Loucy (cell line): ENCODE measurements around the gene GTF2F1.

Experiments used
- H2AFZ ChIP-seq: fragments of 200-600 bp; sonication (generic); 2 replicates; pipeline ENCODE4 v1.6.0; 2016; ENCODE audit warnings: antibody characterized with exemption, mild to moderate bottlenecking, low read length, moderate library complexity
- H3F3A ChIP-seq: fragments of 200-600 bp; 2 replicates; pipeline ENCODE4 v1.6.0; 2016; ENCODE audit warnings: antibody characterized with exemption, low read depth, mild to moderate bottlenecking
- H3K27me3 ChIP-seq: fragments of 200-600 bp; sonication (generic); 2 replicates; pipeline ENCODE4 v1.6.1; 2014; ENCODE audit warnings: low read length, mild to moderate bottlenecking; ENCODE audit not compliant: insufficient read depth, poor library complexity, severe bottlenecking
- H3K36me3 ChIP-seq: fragments of 200-600 bp; sonication (generic); 2 replicates; pipeline ENCODE4 v1.6.1; 2016; ENCODE audit warnings: low read length; ENCODE audit not compliant: insufficient read depth
- H3K4me1 ChIP-seq: fragments of 200-600 bp; sonication (generic); 2 replicates; pipeline ENCODE4 v1.5.1; 2014; ENCODE audit warnings: low read length, mild to moderate bottlenecking; ENCODE audit not compliant: insufficient read depth, poor library complexity, severe bottlenecking
- H3K4me2 ChIP-seq: fragments of 200-600 bp; sonication (generic); 2 replicates; pipeline ENCODE4 v1.6.0; 2014; ENCODE audit warnings: antibody characterized with exemption, low read length, low read depth, mild to moderate bottlenecking; ENCODE audit not compliant: poor library complexity, severe bottlenecking
- H3K4me3 ChIP-seq: fragments of 200-600 bp; sonication (generic); 2 replicates; pipeline ENCODE4 v1.5.1; 2014; ENCODE audit warnings: low read length, mild to moderate bottlenecking, mixed read lengths; ENCODE audit not compliant: poor library complexity, severe bottlenecking
- H3K79me2 ChIP-seq: fragments of 200-600 bp; sonication (generic); 2 replicates; pipeline ENCODE4 v1.6.1; 2014; ENCODE audit warnings: low read length; ENCODE audit not compliant: insufficient read depth
- H3K9ac ChIP-seq: fragments of 200-600 bp; sonication (generic); 2 replicates; pipeline ENCODE4 v1.6.0; 2014; ENCODE audit warnings: mild to moderate bottlenecking, low read depth, low read length, moderate library complexity; ENCODE audit not compliant: poor library complexity, severe bottlenecking
- H3K9me2 ChIP-seq: fragments of 200-600 bp; sonication (generic); replicated peaks from 2 replicates; pipeline ENCODE4 v1.6.1; 2016; ENCODE audit warnings: low read depth, low read length, mixed read lengths
- H3K9me3 ChIP-seq: fragments of 200-600 bp; sonication (generic); 2 replicates; pipeline ENCODE4 v1.6.1; 2014; ENCODE audit warnings: mild to moderate bottlenecking, antibody characterized with exemption, low read length, low read depth; ENCODE audit not compliant: insufficient read depth
- H4K20me1 ChIP-seq: fragments of 200-600 bp; sonication (generic); 2 replicates; pipeline ENCODE4 v1.6.0; 2014; ENCODE audit warnings: antibody characterized with exemption, low read length, mild to moderate bottlenecking; ENCODE audit not compliant: insufficient read depth, poor library complexity, severe bottlenecking
- EZH2phosphoT487 ChIP-seq: fragments of 200-600 bp; IDR thresholded peaks from 2 replicates; pipeline ENCODE4 v1.6.1; 2018; ENCODE audit warnings: antibody characterized with exemption, mild to moderate bottlenecking, moderate library complexity, borderline replicate concordance
- TF ChIP-seq, protein P1 (sequence below): fragments of 200-600 bp; sonication (generic); conservative IDR thresholded peaks from 2 replicates; pipeline ENCODE4 v1.5.1; 2014; ENCODE audit warnings: mild to moderate bottlenecking, antibody characterized with exemption, low read length

GTF2F1 gene

DNA sequence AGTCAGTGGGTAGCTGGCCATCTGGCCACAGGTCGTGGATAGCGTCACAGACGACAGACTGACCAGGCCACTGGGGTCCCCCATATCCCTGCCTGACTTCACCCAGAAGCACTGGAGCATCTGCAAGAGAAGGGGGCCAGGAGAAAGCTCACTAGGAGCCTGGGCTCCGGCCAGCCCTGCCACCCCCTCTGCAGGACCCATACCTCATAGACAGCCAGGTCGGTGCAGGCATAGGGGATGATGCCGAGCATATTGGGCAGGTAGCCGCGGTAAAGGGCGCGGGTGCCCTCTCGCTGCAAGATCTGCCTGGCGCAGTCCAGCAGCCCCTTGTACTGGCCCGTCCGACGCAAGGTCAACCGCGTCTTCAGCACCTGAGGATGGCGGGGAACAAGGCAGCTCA, 34.2 kb upstream of the GTF2F1 start:
- Histone ChIP-seq H3K9me3 (no peaks in the 10 kb centered on the region), H3K4me1 (peaks cover 24% of the 10 kb centered on the region), H3K79me2 (peaks cover 25% of the 10 kb centered on the region), H3K9me2 (no peaks in the 10 kb centered on the region), H2AFZ (no peak overlapping the region), H4K20me1 (peaks cover 20% of the 10 kb centered on the region), H3K36me3 (no peaks in the 10 kb centered on the region), H3K27me3 (no peaks in the 10 kb centered on the region), H3F3A (no peaks in the 10 kb centered on the region), H3K4me3 (no peak overlapping the region), H3K9ac (no peak overlapping the region), H3K4me2 (no peak overlapping the region)
- TF ChIP-seq EZH2phosphoT487, result no peak
- TF ChIP-seq, protein P1, sequence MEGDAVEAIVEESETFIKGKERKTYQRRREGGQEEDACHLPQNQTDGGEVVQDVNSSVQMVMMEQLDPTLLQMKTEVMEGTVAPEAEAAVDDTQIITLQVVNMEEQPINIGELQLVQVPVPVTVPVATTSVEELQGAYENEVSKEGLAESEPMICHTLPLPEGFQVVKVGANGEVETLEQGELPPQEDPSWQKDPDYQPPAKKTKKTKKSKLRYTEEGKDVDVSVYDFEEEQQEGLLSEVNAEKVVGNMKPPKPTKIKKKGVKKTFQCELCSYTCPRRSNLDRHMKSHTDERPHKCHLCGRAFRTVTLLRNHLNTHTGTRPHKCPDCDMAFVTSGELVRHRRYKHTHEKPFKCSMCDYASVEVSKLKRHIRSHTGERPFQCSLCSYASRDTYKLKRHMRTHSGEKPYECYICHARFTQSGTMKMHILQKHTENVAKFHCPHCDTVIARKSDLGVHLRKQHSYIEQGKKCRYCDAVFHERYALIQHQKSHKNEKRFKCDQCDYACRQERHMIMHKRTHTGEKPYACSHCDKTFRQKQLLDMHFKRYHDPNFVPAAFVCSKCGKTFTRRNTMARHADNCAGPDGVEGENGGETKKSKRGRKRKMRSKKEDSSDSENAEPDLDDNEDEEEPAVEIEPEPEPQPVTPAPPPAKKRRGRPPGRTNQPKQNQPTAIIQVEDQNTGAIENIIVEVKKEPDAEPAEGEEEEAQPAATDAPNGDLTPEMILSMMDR, result no peak

DNA sequence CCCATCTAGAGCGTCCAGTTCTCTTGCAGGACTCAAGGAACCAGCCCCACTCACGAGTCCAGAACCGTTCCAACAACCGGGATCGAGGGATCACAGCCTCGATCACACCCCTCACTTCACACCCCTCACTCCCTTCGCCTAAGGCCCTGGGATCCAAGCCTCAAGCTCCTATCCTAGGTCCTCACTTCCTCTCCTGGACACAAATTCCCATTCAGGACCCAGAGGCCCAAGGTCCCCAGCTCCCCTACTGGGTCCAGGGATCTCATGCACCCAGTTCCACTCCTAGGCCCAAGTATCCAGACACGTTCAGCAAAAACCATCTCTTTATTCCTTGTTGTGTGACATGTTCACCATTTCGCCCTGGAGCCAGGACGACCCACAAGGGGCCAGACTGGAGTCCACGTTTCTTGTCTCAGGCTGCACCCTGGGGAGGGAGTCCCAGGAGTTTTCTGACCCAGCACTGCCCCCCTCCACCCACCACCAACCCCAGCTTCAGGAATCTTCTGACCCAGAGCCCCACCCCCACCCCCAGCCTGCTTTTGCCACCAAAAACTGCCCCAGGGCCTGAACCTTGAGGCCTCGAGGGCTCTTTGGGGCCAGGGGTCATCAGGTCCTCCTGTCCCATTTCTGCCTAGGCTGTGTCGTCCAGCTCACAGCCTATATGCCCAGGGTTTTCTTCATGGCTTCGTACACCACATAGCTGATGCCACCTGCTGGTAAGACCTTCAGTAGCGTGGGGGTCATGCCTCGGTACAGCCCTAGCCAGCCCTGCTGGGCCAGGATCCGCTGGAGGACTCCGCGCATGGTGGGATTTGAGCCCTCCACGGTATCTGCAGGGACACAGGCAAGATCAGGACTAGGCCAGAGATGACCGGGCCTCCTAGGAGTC, 33.0 kb upstream of the GTF2F1 start:
- peaks cover 30% of the 10 kb centered on the region for H3K4me1 ChIP-seq
- H3K79me2 ChIP-seq, result peaks cover 36% of the 10 kb centered on the region
- no peaks in the 10 kb centered on the region for H3F3A ChIP-seq
- peak overlapping the region; percentile 76 for H3K4me2 ChIP-seq
- peak overlapping the region; percentile 63 for H3K4me3 ChIP-seq
- H2AFZ ChIP-seq, result peak overlapping the region; percentile 78
- peaks cover 31% of the 10 kb centered on the region for H4K20me1 ChIP-seq
- peaks cover 6% of the 10 kb centered on the region; the same call in 1 of the 2 replicates for H3K36me3 ChIP-seq
- H3K9me2 ChIP-seq, result no peaks in the 10 kb centered on the region
- H3K9me3 ChIP-seq, result no peaks in the 10 kb centered on the region
- peak overlapping the region; percentile 76 for H3K9ac ChIP-seq
- TF ChIP-seq, protein P1, result peak; percentile 73
- no peak for TF ChIP-seq EZH2phosphoT487
- H3K27me3 ChIP-seq, result no peaks in the 10 kb centered on the region

DNA sequence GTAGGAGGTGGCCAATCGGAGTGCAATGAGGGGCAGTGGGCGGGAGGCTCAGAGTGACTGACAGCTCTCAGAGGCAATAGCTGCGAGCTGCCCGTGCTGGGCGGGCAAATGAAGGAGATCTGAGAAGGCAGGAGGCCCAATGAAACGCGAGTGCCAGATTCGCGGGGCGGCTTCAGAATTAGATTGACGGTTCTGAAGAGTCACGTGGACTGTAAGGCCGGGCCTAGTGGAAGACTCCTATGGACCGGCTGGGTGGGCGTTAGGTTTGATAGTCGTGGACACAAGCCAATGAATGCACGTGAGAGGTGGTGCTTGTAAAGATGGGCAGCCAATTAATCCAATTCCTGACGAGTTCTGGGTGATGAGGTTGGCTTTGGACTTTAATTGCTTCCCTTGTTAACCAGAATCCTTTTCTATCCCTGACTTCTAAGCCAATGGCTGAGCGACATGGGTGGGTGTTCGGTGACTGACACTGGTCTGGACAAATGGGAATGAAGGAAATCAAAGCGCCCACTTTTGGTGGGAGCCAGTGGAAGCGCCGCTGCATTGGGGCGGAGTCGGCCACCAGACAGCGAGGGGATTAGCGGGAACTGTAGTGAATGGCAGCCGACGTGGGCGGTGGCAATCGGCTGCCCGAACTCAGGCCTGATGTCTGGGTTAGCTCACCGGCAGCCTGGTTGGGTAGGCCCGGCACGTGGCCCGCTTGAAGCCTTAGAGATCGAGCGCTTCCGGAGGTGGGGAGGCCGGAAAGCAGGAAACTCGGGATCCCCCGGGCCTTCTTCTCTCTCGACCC, 32.2 kb upstream of the GTF2F1 start:
- Histone ChIP-seq H2AFZ (peak overlapping the region; percentile 78), H4K20me1 (peaks cover 40% of the 10 kb centered on the region), H3K79me2 (peaks cover 44% of the 10 kb centered on the region), H3K9ac (peak overlapping the region; percentile 76), H3K27me3 (no peaks in the 10 kb centered on the region), H3K9me3 (no peaks in the 10 kb centered on the region), H3F3A (no peaks in the 10 kb centered on the region), H3K4me1 (peaks cover 30% of the 10 kb centered on the region), H3K36me3 (peaks cover 14% of the 10 kb centered on the region; the same call in 1 of the 2 replicates), H3K9me2 (no peaks in the 10 kb centered on the region), H3K4me2 (peak overlapping the region; percentile 76), H3K4me3 (peak overlapping the region; percentile 63)
- TF ChIP-seq EZH2phosphoT487, result no peak
- TF ChIP-seq, protein P1, result no peak
